Subcutaneous abdominal adipose tissue (tissue), 5 donors: ENCODE measurements around the gene POLR2H.

ENCODE experiments used
- H3K27ac ChIP-seq: one replicate; pipeline ENCODE4 v1.7.0; 2013; ENCODE audit warnings: low read depth, mild to moderate bottlenecking, inconsistent platforms, low read length, moderate library complexity
- H3K27me3 ChIP-seq, 5 donors: one replicate each; pipeline ENCODE4 v1.7.0; 2013; ENCODE audit warnings: low read length in 5 of 5, inconsistent platforms in 1 of 5; ENCODE audit not compliant: control insufficient read depth in 5 of 5, insufficient read depth in 4 of 5
- H3K36me3 ChIP-seq, 5 donors: one replicate each; pipeline ENCODE4 v1.7.0; 2013; ENCODE audit warnings: low read length in 5 of 5; ENCODE audit not compliant: control insufficient read depth in 5 of 5, insufficient read depth in 5 of 5
- H3K4me1 ChIP-seq, 5 donors: one replicate each; pipeline ENCODE4 v1.7.0; 2013; ENCODE audit warnings: low read length in 5 of 5, mild to moderate bottlenecking in 3 of 5, moderate library complexity in 1 of 5; ENCODE audit not compliant: control insufficient read depth in 5 of 5, insufficient read depth in 5 of 5
- H3K4me3 ChIP-seq, 5 donors: one replicate each; pipeline ENCODE4 v1.7.0; 2013; ENCODE audit warnings: low read length in 5 of 5, low read depth in 1 of 5
- H3K9ac ChIP-seq, 5 donors: one replicate each; pipeline ENCODE4 v1.7.0; 2013; ENCODE audit warnings: low read length in 5 of 5, mild to moderate bottlenecking in 4 of 5, moderate library complexity in 3 of 5
- H3K9me3 ChIP-seq, 5 donors: one replicate each; pipeline ENCODE4 v1.7.0; 2013; ENCODE audit warnings: low read length in 5 of 5; ENCODE audit not compliant: control insufficient read depth in 5 of 5
- donor health status: healthy.
- donor health status: healthy.
- donor health status: healthy.
- donor health status: healthy.
- donor health status: healthy.

POLR2H gene

DNA sequence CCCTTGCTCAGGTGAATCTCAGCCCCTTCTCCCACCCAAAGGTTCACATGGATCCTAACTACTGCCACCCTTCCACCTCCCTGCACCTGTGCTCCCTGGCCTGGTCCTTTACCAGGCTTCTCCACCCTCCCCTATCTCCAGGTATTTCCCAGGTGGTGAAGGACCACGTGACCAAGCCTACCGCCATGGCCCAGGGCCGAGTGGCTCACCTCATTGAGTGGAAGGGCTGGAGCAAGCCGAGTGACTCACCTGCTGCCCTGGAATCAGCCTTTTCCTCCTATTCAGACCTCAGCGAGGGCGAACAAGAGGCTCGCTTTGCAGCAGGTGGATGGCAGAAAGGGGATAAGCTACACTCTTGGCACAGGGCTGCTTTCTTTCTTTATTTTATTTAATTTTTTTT, 19.6 kb upstream of the POLR2H start:
- H3K27me3 ChIP-seq, result no peaks in the 10 kb centered on the region
- peaks cover 0 to 43% (median 35%) of the 10 kb centered on the region in 5 donors for H3K36me3 ChIP-seq
- H3K4me1 ChIP-seq, result peaks cover 3 to 31% (median 28%) of the 10 kb centered on the region in 5 donors
- no peak overlapping the region for H3K9ac ChIP-seq
- no peaks in the 10 kb centered on the region for H3K9me3 ChIP-seq
- H3K4me3 ChIP-seq, result no peak overlapping the region
- H3K27ac ChIP-seq, result no peak overlapping the region

DNA sequence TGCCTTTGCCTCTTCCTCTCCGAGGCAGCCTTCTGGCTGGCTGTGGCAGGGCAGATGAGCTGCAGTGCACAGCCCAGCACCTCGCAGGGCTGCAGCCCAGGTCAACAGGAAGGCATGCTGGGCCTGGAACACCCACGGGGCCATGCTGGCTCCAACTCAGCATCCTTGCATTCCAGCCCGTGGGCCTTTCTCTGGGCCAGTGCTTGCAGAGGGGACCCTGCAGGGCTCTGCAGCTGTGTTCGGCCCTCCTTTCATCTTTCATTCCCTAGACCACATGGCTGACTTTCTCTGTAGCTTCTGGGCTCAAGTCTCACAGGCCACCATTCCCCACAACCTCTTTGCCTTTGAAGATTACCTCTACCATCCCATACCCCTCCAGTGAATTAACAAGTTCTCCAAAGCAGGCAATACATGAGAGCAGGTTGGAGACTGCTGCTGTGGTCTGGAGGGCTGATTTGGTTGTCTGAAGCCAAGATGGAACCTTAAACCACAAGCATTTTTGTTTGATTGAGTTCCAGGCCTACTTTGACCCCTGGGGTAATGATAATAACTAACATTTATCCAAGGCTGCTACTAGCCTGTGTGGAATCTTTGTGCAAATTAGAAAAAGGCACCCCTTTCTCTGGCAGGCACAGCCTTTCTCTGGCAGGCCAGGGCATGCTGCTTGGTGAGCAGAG, 18.2 kb upstream of the POLR2H start:
- no peaks in the 10 kb centered on the region for H3K9me3 ChIP-seq
- peaks cover 0 to 28% (median 24%) of the 10 kb centered on the region in 5 donors for H3K4me1 ChIP-seq
- no peak overlapping the region for H3K27ac ChIP-seq
- H3K9ac ChIP-seq, result no peak overlapping the region
- H3K4me3 ChIP-seq, result no peak overlapping the region
- no peaks in the 10 kb centered on the region for H3K27me3 ChIP-seq
- peaks cover 0 to 43% (median 36%) of the 10 kb centered on the region in 5 donors for H3K36me3 ChIP-seq

DNA sequence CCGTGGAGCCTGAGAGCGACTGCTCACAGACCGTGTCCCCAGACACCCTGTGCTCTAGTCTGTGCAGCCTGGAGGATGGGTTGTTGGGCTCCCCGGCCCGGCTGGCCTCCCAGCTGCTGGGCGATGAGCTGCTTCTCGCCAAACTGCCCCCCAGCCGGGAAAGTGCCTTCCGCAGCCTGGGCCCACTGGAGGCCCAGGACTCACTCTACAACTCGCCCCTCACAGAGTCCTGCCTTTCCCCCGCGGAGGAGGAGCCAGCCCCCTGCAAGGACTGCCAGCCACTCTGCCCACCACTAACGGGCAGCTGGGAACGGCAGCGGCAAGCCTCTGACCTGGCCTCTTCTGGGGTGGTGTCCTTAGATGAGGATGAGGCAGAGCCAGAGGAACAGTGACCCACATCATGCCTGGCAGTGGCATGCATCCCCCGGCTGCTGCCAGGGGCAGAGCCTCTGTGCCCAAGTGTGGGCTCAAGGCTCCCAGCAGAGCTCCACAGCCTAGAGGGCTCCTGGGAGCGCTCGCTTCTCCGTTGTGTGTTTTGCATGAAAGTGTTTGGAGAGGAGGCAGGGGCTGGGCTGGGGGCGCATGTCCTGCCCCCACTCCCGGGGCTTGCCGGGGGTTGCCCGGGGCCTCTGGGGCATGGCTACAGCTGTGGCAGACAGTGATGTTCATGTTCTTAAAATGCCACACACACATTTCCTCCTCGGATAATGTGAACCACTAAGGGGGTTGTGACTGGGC, 16.8 kb upstream of the POLR2H start:
- peaks cover 0 to 32% (median 22%) of the 10 kb centered on the region in 5 donors for H3K4me1 ChIP-seq
- H3K36me3 ChIP-seq, result peaks cover 0 to 43% (median 36%) of the 10 kb centered on the region in 5 donors
- no peaks in the 10 kb centered on the region for H3K9me3 ChIP-seq
- no peak overlapping the region for H3K9ac ChIP-seq
- H3K4me3 ChIP-seq, result no peak overlapping the region
- no peak overlapping the region for H3K27ac ChIP-seq
- H3K27me3 ChIP-seq, result no peaks in the 10 kb centered on the region

DNA sequence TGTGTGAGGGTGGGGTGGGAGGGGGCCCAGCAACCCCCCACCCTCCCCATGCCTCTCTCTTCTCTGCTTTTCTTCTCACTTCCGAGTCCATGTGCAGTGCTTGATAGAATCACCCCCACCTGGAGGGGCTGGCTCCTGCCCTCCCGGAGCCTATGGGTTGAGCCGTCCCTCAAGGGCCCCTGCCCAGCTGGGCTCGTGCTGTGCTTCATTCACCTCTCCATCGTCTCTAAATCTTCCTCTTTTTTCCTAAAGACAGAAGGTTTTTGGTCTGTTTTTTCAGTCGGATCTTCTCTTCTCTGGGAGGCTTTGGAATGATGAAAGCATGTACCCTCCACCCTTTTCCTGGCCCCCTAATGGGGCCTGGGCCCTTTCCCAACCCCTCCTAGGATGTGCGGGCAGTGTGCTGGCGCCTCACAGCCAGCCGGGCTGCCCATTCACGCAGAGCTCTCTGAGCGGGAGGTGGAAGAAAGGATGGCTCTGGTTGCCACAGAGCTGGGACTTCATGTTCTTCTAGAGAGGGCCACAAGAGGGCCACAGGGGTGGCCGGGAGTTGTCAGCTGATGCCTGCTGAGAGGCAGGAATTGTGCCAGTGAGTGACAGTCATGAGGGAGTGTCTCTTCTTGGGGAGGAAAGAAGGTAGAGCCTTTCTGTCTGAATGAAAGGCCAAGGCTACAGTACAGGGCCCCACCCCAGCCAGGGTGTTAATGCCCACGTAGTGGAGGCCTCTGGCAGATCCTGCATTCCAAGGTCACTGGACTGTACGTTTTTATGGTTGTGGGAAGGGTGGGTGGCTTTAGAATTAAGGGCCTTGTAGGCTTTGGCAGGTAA, 16.0 kb upstream of the POLR2H start:
- no peak overlapping the region for H3K9ac ChIP-seq
- peaks cover 0 to 34% (median 22%) of the 10 kb centered on the region in 5 donors for H3K4me1 ChIP-seq
- peaks cover 0 to 43% (median 36%) of the 10 kb centered on the region in 5 donors for H3K36me3 ChIP-seq
- H3K9me3 ChIP-seq, result no peaks in the 10 kb centered on the region
- H3K27me3 ChIP-seq, result no peaks in the 10 kb centered on the region
- H3K27ac ChIP-seq, result no peak overlapping the region
- no peak overlapping the region for H3K4me3 ChIP-seq

DNA sequence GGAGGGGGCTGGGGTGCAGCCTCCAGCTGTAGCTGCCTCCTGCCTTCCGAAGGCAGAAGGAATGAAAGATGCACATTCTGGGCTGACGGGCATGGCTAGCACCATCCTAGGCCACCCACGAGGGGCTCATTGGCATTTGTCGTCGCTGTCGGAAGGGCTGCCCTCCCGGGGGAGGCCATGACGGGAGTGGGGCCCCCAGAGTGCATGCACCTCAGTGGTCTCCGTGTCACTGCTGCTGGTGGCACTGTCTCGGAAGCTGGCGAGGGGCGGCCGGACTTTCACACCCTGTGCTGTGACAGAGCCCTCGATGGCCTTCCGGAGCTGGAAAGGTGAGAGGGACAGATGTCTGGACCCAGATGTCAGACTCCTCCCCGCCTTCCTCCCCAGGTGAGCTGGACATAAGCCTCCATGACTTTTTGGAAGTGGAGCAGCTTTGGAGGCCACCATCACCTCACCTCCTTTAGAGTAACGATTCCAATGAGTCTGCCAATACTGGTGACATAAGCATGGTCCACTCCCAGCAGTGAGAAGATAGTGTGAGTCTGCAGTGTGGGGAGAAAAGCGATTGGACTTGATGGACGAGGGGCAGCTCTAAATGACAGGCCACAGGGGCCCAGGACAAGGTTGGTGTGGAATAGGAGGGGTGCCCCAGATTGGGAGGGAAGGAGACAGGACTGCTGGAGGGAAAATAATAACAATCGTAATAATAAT, 14.9 kb upstream of the POLR2H start:
- Histone ChIP-seq H3K9me3 (no peaks in the 10 kb centered on the region), H3K27ac (no peak overlapping the region), H3K4me1 (peaks cover 0 to 34% (median 16%) of the 10 kb centered on the region in 5 donors), H3K9ac (no peak overlapping the region), H3K4me3 (no peak overlapping the region), H3K27me3 (no peaks in the 10 kb centered on the region), H3K36me3 (peaks cover 0 to 39% (median 33%) of the 10 kb centered on the region in 5 donors)

DNA sequence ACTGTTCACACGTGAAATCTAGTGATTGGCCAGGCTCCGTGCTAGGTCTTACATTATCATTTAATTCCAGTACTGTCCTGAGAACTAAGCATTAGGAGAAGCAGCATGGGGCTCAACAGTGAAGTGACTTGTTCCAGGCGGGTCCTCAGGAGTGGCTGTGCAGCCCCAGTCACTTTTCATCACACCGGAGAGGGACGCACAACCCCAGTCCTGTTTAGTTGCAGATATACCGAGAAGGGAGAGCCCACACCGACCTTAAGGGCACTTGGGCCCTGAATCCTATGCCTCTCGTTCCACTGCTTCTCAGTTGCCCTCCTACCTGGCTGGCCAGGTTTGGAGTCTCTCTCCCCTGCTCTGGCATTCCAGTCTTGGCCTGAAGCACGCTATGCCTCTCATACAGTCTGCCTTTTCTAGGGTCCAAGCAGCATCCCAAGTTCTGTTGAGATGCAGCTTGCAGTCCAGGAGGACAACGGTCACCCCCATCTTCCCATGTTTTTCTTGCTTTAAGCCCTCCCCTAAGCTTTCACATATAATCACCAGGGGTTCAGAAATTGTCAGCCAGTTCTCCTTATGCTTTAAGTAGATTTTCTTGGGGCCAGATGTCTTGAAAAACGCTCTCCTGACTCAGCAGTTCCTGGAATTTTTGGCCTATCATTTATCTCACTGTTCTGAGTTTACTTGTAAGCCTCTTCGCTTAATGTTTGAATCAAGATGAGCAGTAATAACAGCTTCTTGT, 14.0 kb upstream of the POLR2H start:
- Histone ChIP-seq H3K27me3 (no peaks in the 10 kb centered on the region), H3K27ac (peak overlapping the region; percentile 63), H3K4me3 (no peak overlapping the region), H3K4me1 (peaks cover 0 to 34% (median 16%) of the 10 kb centered on the region in 5 donors), H3K9me3 (no peaks in the 10 kb centered on the region), H3K9ac (no peak overlapping the region), H3K36me3 (peaks cover 0 to 31% (median 26%) of the 10 kb centered on the region in 5 donors)

DNA sequence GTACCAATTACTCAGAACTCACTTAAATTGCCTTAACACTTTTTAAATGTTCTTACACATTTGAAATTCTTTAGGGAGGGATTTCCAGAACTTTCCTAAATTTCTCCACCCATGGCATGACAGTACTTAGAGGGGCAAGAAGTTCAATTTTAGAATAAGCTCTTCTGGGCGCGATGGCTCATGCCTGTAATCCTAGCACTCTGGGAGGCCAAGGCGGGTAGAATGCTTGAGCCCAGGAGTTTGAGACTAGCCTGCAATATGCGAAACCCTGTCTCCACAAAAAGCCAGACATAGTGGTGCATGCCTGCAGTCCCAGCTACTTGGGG, 13.5 kb upstream of the POLR2H start:
- peak overlapping the region; percentile 63 for H3K27ac ChIP-seq
- peaks cover 0 to 30% (median 26%) of the 10 kb centered on the region in 5 donors for H3K36me3 ChIP-seq
- peaks cover 0 to 34% (median 16%) of the 10 kb centered on the region in 5 donors for H3K4me1 ChIP-seq

DNA sequence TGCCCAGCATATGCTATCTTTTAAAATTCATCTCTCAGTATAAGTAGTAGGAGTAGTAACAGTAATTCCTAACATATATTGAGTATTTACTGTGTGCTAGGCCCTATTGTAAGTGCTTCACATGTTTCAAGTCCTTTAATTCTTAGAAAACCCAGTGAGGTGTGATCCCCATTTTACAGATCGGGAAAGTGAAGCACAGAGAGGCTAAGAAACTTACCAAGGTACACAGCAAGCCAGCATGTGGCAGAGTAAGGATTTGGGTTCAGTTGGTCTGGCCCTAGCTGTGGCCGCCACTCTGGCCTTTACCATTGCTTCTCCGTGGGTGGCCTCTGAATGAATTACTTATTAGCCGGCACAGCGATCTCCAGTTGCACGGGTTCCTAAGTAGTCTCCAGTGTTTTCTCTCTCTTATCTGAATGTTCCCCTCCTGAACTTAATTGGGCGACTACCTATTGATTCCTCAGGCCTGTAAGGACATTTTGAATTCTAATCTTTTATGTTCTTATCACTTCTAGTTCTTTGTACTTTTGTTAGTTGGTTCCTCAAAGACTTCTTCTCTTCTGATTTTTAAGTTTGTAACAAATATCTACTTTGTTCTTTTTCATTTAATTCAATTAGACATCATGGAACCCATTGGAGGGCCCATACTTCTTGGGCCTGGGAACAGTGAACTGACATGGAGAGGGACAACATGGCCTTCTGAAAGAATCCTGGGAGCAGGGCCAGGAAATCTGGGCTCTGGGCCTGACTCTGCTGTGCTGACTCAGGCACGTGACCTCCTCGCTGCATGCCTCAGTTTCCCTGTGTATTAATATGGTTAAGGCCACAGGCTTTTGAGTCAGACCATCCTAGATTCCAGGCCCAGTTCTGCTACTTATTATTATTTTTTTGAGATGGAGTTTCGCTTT, 11.7 kb upstream of the POLR2H start:
- no peaks in the 10 kb centered on the region for H3K9me3 ChIP-seq
- peaks cover 0 to 14% (median 11%) of the 10 kb centered on the region in 5 donors for H3K36me3 ChIP-seq
- H3K4me3 ChIP-seq, result no peak overlapping the region
- H3K9ac ChIP-seq, result no peak overlapping the region
- no peak overlapping the region for H3K27ac ChIP-seq
- H3K4me1 ChIP-seq, result peaks cover 0 to 34% (median 16%) of the 10 kb centered on the region in 5 donors
- H3K27me3 ChIP-seq, result no peaks in the 10 kb centered on the region

More for the DNA sequence above, 13.5 kb upstream of the POLR2H start:
- no peak overlapping the region for H3K9ac ChIP-seq
- H3K4me3 ChIP-seq, result no peak overlapping the region
- no peaks in the 10 kb centered on the region for H3K9me3 ChIP-seq
- no peaks in the 10 kb centered on the region for H3K27me3 ChIP-seq
